Measurements from ENCODE around the gene APPBP2. TPM values are rescaled to one million over a fixed set of nuclear protein-coding genes. Genes with fewer than 3 reads are reported as not detected.

Gene APPBP2
- polyA plus RNA-seq, 2 of the 4 experiments (the other 2 are of a cell fraction) = 31.6 to 32.1 TPM

DNA sequence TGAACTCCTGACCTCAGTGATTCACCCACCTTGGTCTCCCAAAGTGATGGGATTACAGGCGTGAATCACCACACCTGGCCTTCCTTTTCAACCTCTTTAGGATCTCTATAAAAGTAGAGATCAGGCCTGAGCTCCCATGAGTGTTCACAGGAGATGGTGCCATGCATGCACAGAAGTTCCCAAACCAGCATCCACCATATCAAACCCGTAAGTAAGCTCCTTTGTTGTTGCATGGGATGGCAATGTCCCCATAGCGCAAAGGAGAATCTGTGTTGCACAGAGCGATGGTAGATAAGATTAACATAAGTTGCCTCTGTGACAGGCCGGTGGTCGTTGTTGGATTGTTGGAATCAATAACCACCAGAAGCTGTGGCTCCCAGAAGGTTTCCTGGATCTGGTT, 39.2 kb upstream of the APPBP2 start:
- POLR2A ChIA-PET = no interaction called here

DNA sequence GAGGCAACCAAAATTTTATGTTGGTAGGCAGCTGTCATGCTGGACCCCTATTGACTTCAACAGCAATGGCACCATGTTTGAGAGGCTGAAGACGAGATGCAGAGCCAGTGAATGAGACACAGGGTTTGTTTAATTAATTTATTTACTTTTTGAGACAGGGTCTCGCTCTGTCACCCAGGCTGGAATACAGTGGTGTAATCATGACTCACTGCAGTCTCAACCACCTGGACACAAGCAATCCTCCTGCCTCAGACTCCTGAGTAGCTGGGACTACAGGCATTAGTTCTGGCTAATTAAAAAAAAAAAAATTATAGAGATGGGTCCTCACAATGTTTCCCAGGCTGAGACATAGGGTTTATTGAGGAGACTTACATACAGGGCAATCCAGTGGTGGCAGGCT, 37.7 kb upstream of the APPBP2 start:
- ChIA-PET CTCF (interaction anchor here (0.6 to 1.0 kb wide), 2 partner anchors 35 to 692 kb away, joined by 3 read pairs; no protein-coding TSS in a partner anchor), POLR2A (no interaction called here)
- Histone ChIP-seq H3K4me3 (no peak overlapping the region), H3K27ac (no peak overlapping the region), H3K9me3 (no peaks in the 10 kb centered on the region), H3K4me1 (0 out of 3 replicates have a peak, but pooled peaks cover 4% of the 10 kb centered on the region), H3K4me2 (no peak overlapping the region)
- FAIRE-seq (no peak), ATAC-seq (no peak), DNase-seq (ENCODE audit: low read depth in 1 of 2, low spot score in 1 of 2) (no peak)
- 19% methylated on average over 2 of the region's 2 CpGs for WGBS (ENCODE audit: missing lambda C conversion rate)
- TF ChIP-seq HEYL (CRISPR knock-in tag; IDR thresholded peaks at IDR 0.05) = no peak
- no peak for TF ChIP-seq MAFK (IDR thresholded peaks at IDR 0.05; ENCODE audit: partially characterized antibody)
- TF ChIP-seq BCL3 (IDR thresholded peaks at IDR 0.05) = no peak
- no peak for TF ChIP-seq KDM1A (IDR thresholded peaks at IDR 0.05; ENCODE audit: low read depth)
- TF ChIP-seq ZNF302 (CRISPR knock-in tag; IDR thresholded peaks at IDR 0.05) = no peak
- no peak for TF ChIP-seq USF2 (IDR thresholded peaks at IDR 0.05)
- TF ChIP-seq RNF2 (IDR thresholded peaks at IDR 0.05; ENCODE audit: borderline replicate concordance, low read depth) = no peak
- no peak for TF ChIP-seq SMC3 (IDR thresholded peaks at IDR 0.05)
- TF ChIP-seq NFE2L2 (conservative IDR thresholded peaks at IDR 0.05; ENCODE audit: low read length) = no peak
- no peak for TF ChIP-seq POLR2A (IDR thresholded peaks at IDR 0.05; ENCODE audit: low read length)
- no peak for TF ChIP-seq ATOH8 (CRISPR knock-in tag; IDR thresholded peaks at IDR 0.05; ENCODE audit: low read depth)
- TF ChIP-seq FOSB (CRISPR knock-in tag; IDR thresholded peaks at IDR 0.05) = no peak
- no peak for TF ChIP-seq CBX2 (IDR thresholded peaks at IDR 0.05; ENCODE audit: borderline replicate concordance, low read depth)
- no peak for TF ChIP-seq HOXA7 (CRISPR knock-in tag; IDR thresholded peaks at IDR 0.05)

More for the DNA sequence above, 39.2 kb upstream of the APPBP2 start:
- DNase-seq (ENCODE audit: low read depth in 1 of 2, low spot score in 1 of 2) (no peak), FAIRE-seq (no peak), ATAC-seq (no peak)
- no peaks in the 10 kb centered on the region for H3K9me3 ChIP-seq
- H3K4me2 ChIP-seq = no peak overlapping the region
- WGBS (ENCODE audit: missing lambda C conversion rate) = 85% methylated on average over 6 of the region's 6 CpGs
- no peak overlapping the region for H3K27ac ChIP-seq
- TF ChIP-seq SREBF2 (IDR thresholded peaks at IDR 0.05) (no peak), MAZ (IDR thresholded peaks at IDR 0.05; ENCODE audit: borderline replicate concordance, low read depth, low read length) (no peak), HOXB5 (CRISPR knock-in tag; IDR thresholded peaks at IDR 0.05) (no peak), PHF8 (IDR thresholded peaks at IDR 0.05; ENCODE audit: borderline replicate concordance, low read depth) (no peak), NPAS2 (CRISPR knock-in tag; IDR thresholded peaks at IDR 0.05; ENCODE audit: borderline replicate concordance) (no peak), HEYL (CRISPR knock-in tag; IDR thresholded peaks at IDR 0.05) (no peak), TP53 (CRISPR knock-in tag; IDR thresholded peaks at IDR 0.05) (no peak), HOXB13 (CRISPR knock-in tag; IDR thresholded peaks at IDR 0.05; ENCODE audit: low read depth) (no peak), ATOH8 (CRISPR knock-in tag; IDR thresholded peaks at IDR 0.05; ENCODE audit: low read depth) (no peak), ESRRA (IDR thresholded peaks at IDR 0.05; ENCODE audit: borderline replicate concordance, low read length) (no peak), HES2 (IDR thresholded peaks at IDR 0.05) (no peak), EP300 (IDR thresholded peaks at IDR 0.05) (no peak), USF2 (IDR thresholded peaks at IDR 0.05) (no peak), HMGXB4 (CRISPR knock-in tag; IDR thresholded peaks at IDR 0.05; ENCODE audit: borderline replicate concordance) (no peak), EHMT2 (IDR thresholded peaks at IDR 0.05; ENCODE audit: low read depth) (no peak)
- TF ChIP-seq, protein P1, sequence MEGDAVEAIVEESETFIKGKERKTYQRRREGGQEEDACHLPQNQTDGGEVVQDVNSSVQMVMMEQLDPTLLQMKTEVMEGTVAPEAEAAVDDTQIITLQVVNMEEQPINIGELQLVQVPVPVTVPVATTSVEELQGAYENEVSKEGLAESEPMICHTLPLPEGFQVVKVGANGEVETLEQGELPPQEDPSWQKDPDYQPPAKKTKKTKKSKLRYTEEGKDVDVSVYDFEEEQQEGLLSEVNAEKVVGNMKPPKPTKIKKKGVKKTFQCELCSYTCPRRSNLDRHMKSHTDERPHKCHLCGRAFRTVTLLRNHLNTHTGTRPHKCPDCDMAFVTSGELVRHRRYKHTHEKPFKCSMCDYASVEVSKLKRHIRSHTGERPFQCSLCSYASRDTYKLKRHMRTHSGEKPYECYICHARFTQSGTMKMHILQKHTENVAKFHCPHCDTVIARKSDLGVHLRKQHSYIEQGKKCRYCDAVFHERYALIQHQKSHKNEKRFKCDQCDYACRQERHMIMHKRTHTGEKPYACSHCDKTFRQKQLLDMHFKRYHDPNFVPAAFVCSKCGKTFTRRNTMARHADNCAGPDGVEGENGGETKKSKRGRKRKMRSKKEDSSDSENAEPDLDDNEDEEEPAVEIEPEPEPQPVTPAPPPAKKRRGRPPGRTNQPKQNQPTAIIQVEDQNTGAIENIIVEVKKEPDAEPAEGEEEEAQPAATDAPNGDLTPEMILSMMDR (IDR thresholded peaks at IDR 0.05) = no peak
- CTCF ChIA-PET = interaction anchor here (0.7 to 2.5 kb wide), 10 partner anchors 8 to 423 kb away, joined by 3 to 18 read pairs (median 4); partner anchors contain the start of genes APPBP2 and PPM1D
- H3K4me1 ChIP-seq = 0 out of 3 replicates have a peak, but pooled peaks cover 4% of the 10 kb centered on the region
- no peak overlapping the region for H3K4me3 ChIP-seq

All from A549 (cell line).